Epidermal melanocyte (primary cell): Measurements from ENCODE around the gene FEM1C.

Experiments
- DNase-seq: peaks from one replicate; pipeline ENCODE4 v3.0.0; 2011; ENCODE audit warnings: low spot score; ENCODE audit not compliant: insufficient read length

The FEM1C gene

GRCh38 chr5:115558388-115558956 is 13.9 kb upstream of the FEM1C start:
- no peak for DNase-seq

GRCh38 chr5:115557667-115558387 is 13.3 kb upstream of the FEM1C start:
- no peak for DNase-seq

GRCh38 chr5:115556276-115556675 is 11.7 kb upstream of the FEM1C start:
- no peak for DNase-seq

- no peak for DNase-seq
Measured at GRCh38 chr5:115555084-115555633, 10.6 kb upstream of the FEM1C start.

- no peak for DNase-seq
Measured at GRCh38 chr5:115553082-115553481, 8.5 kb upstream of the FEM1C start.

- DNase-seq: no peak
Measured at GRCh38 chr5:115551415-115551814, 6.8 kb upstream of the FEM1C start.

GRCh38 chr5:115549154-115549553 is 4.6 kb upstream of the FEM1C start:
- DNase-seq: no peak

GRCh38 chr5:115548683-115549082 is 4.1 kb upstream of the FEM1C start:
- no peak for DNase-seq

- no peak for DNase-seq
Measured at GRCh38 chr5:115545351-115545882, 842 bp upstream of the FEM1C start.

GRCh38 chr5:115544043-115544435 is 536 bp downstream of the FEM1C start:
- DNase-seq: no peak

GRCh38 chr5:115543365-115544042 is 1.1 kb downstream of the FEM1C start:
- DNase-seq: peak; percentile 21

- no peak for DNase-seq
Measured at GRCh38 chr5:115542651-115543364, 1.8 kb downstream of the FEM1C start.

GRCh38 chr5:115542086-115542485 is 2.5 kb downstream of the FEM1C start:
- no peak for DNase-seq

- DNase-seq: no peak
Measured at GRCh38 chr5:115541611-115542010, 3.0 kb downstream of the FEM1C start.

- DNase-seq: no peak
Measured at GRCh38 chr5:115535479-115536035, 9.0 kb downstream of the FEM1C start.

- DNase-seq: no peak
Measured at GRCh38 chr5:115532517-115532916, 12.1 kb downstream of the FEM1C start.

- no peak for DNase-seq
Measured at GRCh38 chr5:115531787-115532367, 12.7 kb downstream of the FEM1C start.

GRCh38 chr5:115531380-115531779 is 13.2 kb downstream of the FEM1C start:
- DNase-seq: no peak

- DNase-seq: no peak
Measured at GRCh38 chr5:115530426-115530825, 14.1 kb downstream of the FEM1C start.

GRCh38 chr5:115526604-115527003 is 18.0 kb downstream of the FEM1C start:
- no peak for DNase-seq
